Vagina (tissue), 2 donors: ENCODE measurements around the gene MRPL18. TPM values are rescaled to one million over a fixed set of nuclear protein-coding genes. Genes with fewer than 3 reads are reported as not detected.
A peak's percentile ranks its signal among the peaks of the same experiment; 100 is the strongest.

ENCODE experiments used
- DNase-seq, 2 donors: peaks; one replicate each; pipeline ENCODE4 v3.0.0-alpha.2; 2017; ENCODE audit errors: extremely low spot score in 2 of 2
- H3K27ac ChIP-seq: fragments of 200-600 bp; sonication (generic); one replicate; pipeline ENCODE4 v1.5.1; 2019
- H3K27me3 ChIP-seq: fragments of 200-600 bp; sonication (generic); one replicate; pipeline ENCODE4 v1.5.1; 2019
- H3K36me3 ChIP-seq, 2 donors: fragments of 200-600 bp; sonication (generic); one replicate each; pipeline ENCODE4 v1.5.1; 2017 to 2019
- H3K4me1 ChIP-seq: fragments of 200-600 bp; sonication (generic); one replicate; pipeline ENCODE4 v1.5.1; 2019
- H3K4me3 ChIP-seq, 2 donors: fragments of 200-600 bp; sonication (generic); 1 replicate in 1 of 2; 2 replicates in 1 of 2; pipeline ENCODE4 v1.5.1; 2016 to 2019
- H3K9me3 ChIP-seq: fragments of 200-600 bp; sonication (generic); one replicate; pipeline ENCODE4 v1.5.1; 2019
- CTCF ChIP-seq, 3 experiments: fragments of 450-650 bp in 2 of 3; fragments of 200-600 bp in 1 of 3; sonication (generic) in 1 of 3; IDR thresholded peaks; one replicate each; pipeline ENCODE4 v1.5.1; 2017 to 2019; ENCODE audit warnings: antibody characterized with exemption in 3 of 3, mild to moderate bottlenecking in 2 of 3, moderate library complexity in 2 of 3
- POLR2A ChIP-seq, 2 donors: fragments of 450-650 bp; IDR thresholded peaks; one replicate each; pipeline ENCODE4 v1.6.1; 2017; ENCODE audit warnings: antibody characterized with exemption in 2 of 2, mild to moderate bottlenecking in 2 of 2, moderate library complexity in 2 of 2
- POLR2AphosphoS5 ChIP-seq, 2 donors: sonication (generic); formaldehyde crosslinking; IDR thresholded peaks; one replicate each; pipeline ENCODE4 v1.9.0; 2017; ENCODE audit warnings: antibody characterized with exemption in 2 of 2, mild to moderate bottlenecking in 2 of 2, low read depth in 1 of 2; ENCODE audit not compliant: insufficient read depth in 1 of 2
- intact Hi-C: fragments of 100-400 bp; cut with DNase I; formaldehyde crosslinking; loops from one replicate; pipeline ENCODE4 v1.15.1; 2023
- total RNA-seq: library from RNA; depleted of rRNA; stranded (reverse); fragments of >200 nt; gene quantifications from one replicate; pipeline ENCODE4 v1.2.3, GENCODE V29; 2016

Gene MRPL18
- total RNA-seq, 1 donor from 2014 or later = 58.7 TPM

- no peak overlapping the region for H3K4me3 ChIP-seq
These were observed 39.3 kb downstream of the MRPL18 start for GRCh38 chr6:159829526-159829925.

GRCh38 chr6:159830501-159831372 is 40.5 kb downstream of the MRPL18 start:
- no peaks in the 10 kb centered on the region for H3K9me3 ChIP-seq
- no peak for TF ChIP-seq CTCF (IDR thresholded peaks at IDR 0.05)
- TF ChIP-seq POLR2AphosphoS5 (IDR thresholded peaks at IDR 0.05; ENCODE audit: insufficient read depth in 1 of 2, low read depth in 1 of 2) = no peak
- TF ChIP-seq POLR2A (IDR thresholded peaks at IDR 0.05) = no peak
- no peak overlapping the region for H3K4me3 ChIP-seq
- no peaks in the 10 kb centered on the region for H3K27me3 ChIP-seq
- H3K36me3 ChIP-seq = no peaks in the 10 kb centered on the region
- intact Hi-C loops = no loop called here
- DNase-seq = no peak
- H3K4me1 ChIP-seq = peaks cover 12% of the 10 kb centered on the region
- H3K27ac ChIP-seq = no peak overlapping the region

More at GRCh38 chr6:159829526-159829925, 39.3 kb downstream of the MRPL18 start:
- Histone ChIP-seq H3K36me3 (no peaks in the 10 kb centered on the region), H3K27ac (no peak overlapping the region), H3K4me1 (peaks cover 12% of the 10 kb centered on the region), H3K9me3 (no peaks in the 10 kb centered on the region), H3K27me3 (no peaks in the 10 kb centered on the region)
- DNase-seq = no peak
- intact Hi-C loops = no loop called here
- no peak for TF ChIP-seq POLR2A (IDR thresholded peaks at IDR 0.05)
- no peak for TF ChIP-seq POLR2AphosphoS5 (IDR thresholded peaks at IDR 0.05; ENCODE audit: insufficient read depth in 1 of 2, low read depth in 1 of 2)
- no peak for TF ChIP-seq CTCF (IDR thresholded peaks at IDR 0.05)

GRCh38 chr6:159831373-159831679 is 41.1 kb downstream of the MRPL18 start:
- DNase-seq = no peak
- TF ChIP-seq CTCF (IDR thresholded peaks at IDR 0.05) = no peak
- no peak for TF ChIP-seq POLR2A (IDR thresholded peaks at IDR 0.05)
- TF ChIP-seq POLR2AphosphoS5 (IDR thresholded peaks at IDR 0.05; ENCODE audit: insufficient read depth in 1 of 2, low read depth in 1 of 2) = no peak
- H3K36me3 ChIP-seq = no peaks in the 10 kb centered on the region
- H3K27me3 ChIP-seq = no peaks in the 10 kb centered on the region
- no peak overlapping the region for H3K4me3 ChIP-seq
- H3K9me3 ChIP-seq = no peaks in the 10 kb centered on the region
- peaks cover 12% of the 10 kb centered on the region for H3K4me1 ChIP-seq
- intact Hi-C loops = no loop called here
- no peak overlapping the region for H3K27ac ChIP-seq

GRCh38 chr6:159832946-159833345 is 42.7 kb downstream of the MRPL18 start:
- Histone ChIP-seq H3K27ac (no peak overlapping the region), H3K4me1 (peaks cover 12% of the 10 kb centered on the region), H3K36me3 (no peaks in the 10 kb centered on the region), H3K9me3 (no peaks in the 10 kb centered on the region), H3K27me3 (no peaks in the 10 kb centered on the region), H3K4me3 (no peak overlapping the region)
- no peak for DNase-seq
- no peak for TF ChIP-seq CTCF (IDR thresholded peaks at IDR 0.05)
- no peak for TF ChIP-seq POLR2AphosphoS5 (IDR thresholded peaks at IDR 0.05; ENCODE audit: insufficient read depth in 1 of 2, low read depth in 1 of 2)
- TF ChIP-seq POLR2A (IDR thresholded peaks at IDR 0.05) = no peak
- intact Hi-C loops = no loop called here

GRCh38 chr6:159833556-159833955 is 43.3 kb downstream of the MRPL18 start:
- Histone ChIP-seq H3K36me3 (no peaks in the 10 kb centered on the region), H3K4me1 (peaks cover 12% of the 10 kb centered on the region), H3K27me3 (no peaks in the 10 kb centered on the region), H3K27ac (peak overlapping the region; percentile 12), H3K9me3 (no peaks in the 10 kb centered on the region), H3K4me3 (no peak overlapping the region)
- TF ChIP-seq POLR2AphosphoS5 (IDR thresholded peaks at IDR 0.05; ENCODE audit: insufficient read depth in 1 of 2, low read depth in 1 of 2) (no peak), CTCF (IDR thresholded peaks at IDR 0.05) (no peak), POLR2A (IDR thresholded peaks at IDR 0.05) (no peak)
- DNase-seq = no peak
- intact Hi-C loops = no loop called here
